ENCODE measurements around the gene ARL11.

The ARL11 gene

DNA sequence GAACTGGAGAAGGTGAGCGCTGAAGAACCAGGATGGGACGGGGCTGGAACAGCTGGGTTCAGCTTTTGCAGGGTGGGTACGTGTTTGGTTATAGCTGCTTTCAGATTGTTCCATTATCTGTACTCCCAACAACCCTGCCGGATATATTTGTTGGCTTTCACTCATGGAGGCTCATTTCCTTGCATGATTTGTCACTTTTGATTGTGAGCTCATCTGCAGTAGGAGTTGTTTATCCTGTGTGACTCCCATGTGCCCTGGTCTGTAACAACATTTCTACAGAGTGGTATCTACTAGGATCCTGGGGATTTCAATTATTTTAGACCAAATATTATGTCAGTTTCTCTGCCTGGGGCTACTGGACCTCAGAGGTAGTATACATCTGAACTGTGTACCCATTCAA lies 5.4 kb downstream of the ARL11 start:
- no peak overlapping the region for H3K27ac ChIP-seq (ENCODE audit: low read depth, low read length)
- no peaks in the 10 kb centered on the region for H3K36me3 ChIP-seq (ENCODE audit: control insufficient read depth, insufficient read depth, low read length)
- peaks cover 14% of the 10 kb centered on the region for H3K4me1 ChIP-seq (ENCODE audit: control insufficient read depth, insufficient read depth, low read length)
- no peak overlapping the region for H3K4me3 ChIP-seq (ENCODE audit: low read depth, low read length)
- H3K9ac ChIP-seq (ENCODE audit: low read length) = no peak overlapping the region
- H3K27me3 ChIP-seq (ENCODE audit: control insufficient read depth, insufficient read depth, low read length) = no peaks in the 10 kb centered on the region
- H3K9me3 ChIP-seq (ENCODE audit: control insufficient read depth, insufficient read depth, low read depth, low read length) = no peaks in the 10 kb centered on the region

DNA sequence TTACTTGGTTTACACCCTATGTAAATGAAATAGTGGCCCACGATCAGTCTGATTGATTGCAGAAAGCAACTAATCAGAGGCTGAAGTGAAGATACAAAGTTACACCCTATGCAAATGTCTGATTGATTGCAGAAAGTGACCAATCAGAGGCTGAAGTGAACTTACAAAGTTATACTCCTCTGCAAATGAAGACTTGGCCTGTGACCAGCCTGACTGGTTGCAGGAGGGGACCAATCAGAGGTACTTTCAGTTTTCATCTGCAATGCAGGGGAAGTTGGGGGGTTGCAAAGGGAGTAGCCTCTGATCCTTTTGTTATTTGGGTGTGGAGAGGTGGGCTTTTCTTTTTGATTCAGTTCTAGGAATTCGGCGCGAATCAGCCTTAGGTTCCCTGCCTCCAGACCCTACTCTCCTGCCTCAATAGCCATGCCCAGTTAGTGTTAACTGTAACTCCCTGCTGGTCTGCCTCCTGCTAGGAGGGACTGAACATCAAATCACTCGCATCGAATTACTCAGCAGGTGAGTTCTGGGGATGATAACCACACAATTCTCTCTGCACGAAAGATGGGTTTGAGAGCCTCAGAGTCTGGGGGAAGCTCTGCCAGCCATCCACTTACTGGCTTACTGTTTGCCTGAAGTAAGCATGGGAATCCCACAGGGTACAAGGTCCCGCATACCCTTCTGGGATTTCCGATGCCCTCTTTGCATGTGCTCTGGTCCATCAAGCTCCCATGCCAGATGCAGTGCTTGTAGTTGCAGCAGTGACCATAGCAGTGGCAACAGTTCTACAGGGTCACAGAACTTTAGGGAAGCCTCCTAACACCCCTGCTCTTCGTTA lies 7.5 kb downstream of the ARL11 start:
- no peaks in the 10 kb centered on the region for H3K9me3 ChIP-seq (ENCODE audit: control insufficient read depth, insufficient read depth, low read depth, low read length)
- no peak overlapping the region for H3K27ac ChIP-seq (ENCODE audit: low read depth, low read length)
- H3K36me3 ChIP-seq (ENCODE audit: control insufficient read depth, insufficient read depth, low read length) = no peaks in the 10 kb centered on the region
- H3K4me3 ChIP-seq (ENCODE audit: low read depth, low read length) = peak overlapping the region; percentile 57
- peaks cover 16% of the 10 kb centered on the region for H3K4me1 ChIP-seq (ENCODE audit: control insufficient read depth, insufficient read depth, low read length)
- H3K27me3 ChIP-seq (ENCODE audit: control insufficient read depth, insufficient read depth, low read length) = no peaks in the 10 kb centered on the region
- peak overlapping the region; percentile 6 for H3K9ac ChIP-seq (ENCODE audit: low read length)

DNA sequence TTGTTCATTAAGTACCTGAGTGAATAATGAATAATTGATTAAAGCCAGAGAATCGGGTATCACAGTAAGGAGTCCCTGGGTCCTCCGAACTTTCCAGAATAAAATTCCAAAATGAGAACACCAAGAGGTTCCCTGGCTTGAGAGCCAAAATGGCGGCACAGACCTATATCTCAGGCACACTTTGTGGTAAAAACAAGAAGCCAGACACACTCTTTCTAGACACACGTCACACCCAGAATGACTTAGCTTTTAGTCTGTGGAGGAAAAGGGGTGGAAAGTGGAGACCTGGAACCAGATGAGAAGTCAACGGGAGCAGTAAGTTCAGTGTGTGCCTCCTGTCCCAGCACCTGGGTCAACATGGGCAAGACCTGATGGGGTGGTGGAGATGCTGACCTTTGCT lies 8.4 kb downstream of the ARL11 start:
- Histone ChIP-seq H3K4me3 (ENCODE audit: low read depth, low read length) (peak overlapping the region; percentile 57; the same call in 1 of the 2 replicates), H3K27me3 (ENCODE audit: control insufficient read depth, insufficient read depth, low read length) (no peaks in the 10 kb centered on the region), H3K36me3 (ENCODE audit: control insufficient read depth, insufficient read depth, low read length) (no peaks in the 10 kb centered on the region), H3K9me3 (ENCODE audit: control insufficient read depth, insufficient read depth, low read depth, low read length) (no peaks in the 10 kb centered on the region), H3K4me1 (ENCODE audit: control insufficient read depth, insufficient read depth, low read length) (peaks cover 19% of the 10 kb centered on the region), H3K9ac (ENCODE audit: low read length) (no peak overlapping the region), H3K27ac (ENCODE audit: low read depth, low read length) (no peak overlapping the region)

DNA sequence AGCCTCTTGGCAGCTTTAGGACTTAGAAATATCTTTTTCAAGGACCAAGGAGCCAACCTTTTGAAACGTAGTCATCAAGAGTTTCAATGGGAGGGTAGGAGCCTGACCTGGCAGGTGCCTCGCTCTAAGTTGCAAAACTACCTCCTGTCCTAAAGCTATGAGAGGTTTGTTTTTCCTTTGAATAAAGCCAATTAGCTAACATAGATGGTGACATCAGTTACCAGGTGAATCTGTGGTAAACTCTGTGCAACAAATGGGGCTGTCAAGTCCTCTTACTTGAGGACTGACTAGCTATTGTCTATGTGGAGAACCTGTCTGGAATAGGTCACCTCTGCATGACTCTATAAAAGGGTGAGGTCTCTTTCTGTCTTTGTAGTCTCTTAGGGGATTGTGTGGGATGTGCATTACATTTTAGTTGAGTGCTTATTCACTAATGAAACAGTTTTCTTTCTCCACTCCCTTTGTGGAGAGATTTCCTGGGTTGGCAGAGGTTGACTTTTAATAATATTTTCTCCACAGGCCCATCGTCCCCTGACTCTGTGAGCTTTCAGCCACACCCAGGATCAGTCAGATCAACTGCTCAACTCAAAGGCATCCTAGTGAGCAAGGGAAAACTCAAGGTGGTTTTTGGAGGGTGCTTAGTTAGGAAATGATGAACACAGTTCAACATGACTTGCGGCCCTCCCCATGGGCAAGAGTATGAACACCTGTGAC lies 9.9 kb downstream of the ARL11 start:
- Histone ChIP-seq H3K4me3 (ENCODE audit: low read depth, low read length) (no peak overlapping the region), H3K9me3 (ENCODE audit: control insufficient read depth, insufficient read depth, low read depth, low read length) (no peaks in the 10 kb centered on the region), H3K36me3 (ENCODE audit: control insufficient read depth, insufficient read depth, low read length) (no peaks in the 10 kb centered on the region), H3K9ac (ENCODE audit: low read length) (no peak overlapping the region), H3K27me3 (ENCODE audit: control insufficient read depth, insufficient read depth, low read length) (no peaks in the 10 kb centered on the region), H3K27ac (ENCODE audit: low read depth, low read length) (no peak overlapping the region), H3K4me1 (ENCODE audit: control insufficient read depth, insufficient read depth, low read length) (peaks cover 19% of the 10 kb centered on the region)

DNA sequence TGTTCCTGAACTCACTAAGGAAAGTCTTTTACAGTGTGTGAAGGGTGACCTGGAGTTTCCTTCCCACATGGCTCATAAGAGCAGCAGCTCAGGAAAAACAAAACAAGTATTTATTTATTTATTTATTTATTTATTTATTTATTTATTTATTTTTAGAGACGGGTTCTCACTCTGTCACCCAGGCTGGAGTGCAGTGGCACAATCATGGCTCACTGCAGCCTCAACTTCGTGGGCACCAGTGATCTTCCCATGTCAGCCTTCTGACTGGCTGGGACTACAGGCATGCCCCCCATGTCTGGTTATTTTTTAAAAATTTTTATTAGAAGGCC lies 10.4 kb downstream of the ARL11 start:
- Histone ChIP-seq H3K4me1 (ENCODE audit: control insufficient read depth, insufficient read depth, low read length) (peaks cover 19% of the 10 kb centered on the region), H3K4me3 (ENCODE audit: low read depth, low read length) (no peak overlapping the region), H3K9me3 (ENCODE audit: control insufficient read depth, insufficient read depth, low read depth, low read length) (no peaks in the 10 kb centered on the region), H3K27ac (ENCODE audit: low read depth, low read length) (no peak overlapping the region), H3K27me3 (ENCODE audit: control insufficient read depth, insufficient read depth, low read length) (no peaks in the 10 kb centered on the region), H3K36me3 (ENCODE audit: control insufficient read depth, insufficient read depth, low read length) (no peaks in the 10 kb centered on the region), H3K9ac (ENCODE audit: low read length) (no peak overlapping the region)

DNA sequence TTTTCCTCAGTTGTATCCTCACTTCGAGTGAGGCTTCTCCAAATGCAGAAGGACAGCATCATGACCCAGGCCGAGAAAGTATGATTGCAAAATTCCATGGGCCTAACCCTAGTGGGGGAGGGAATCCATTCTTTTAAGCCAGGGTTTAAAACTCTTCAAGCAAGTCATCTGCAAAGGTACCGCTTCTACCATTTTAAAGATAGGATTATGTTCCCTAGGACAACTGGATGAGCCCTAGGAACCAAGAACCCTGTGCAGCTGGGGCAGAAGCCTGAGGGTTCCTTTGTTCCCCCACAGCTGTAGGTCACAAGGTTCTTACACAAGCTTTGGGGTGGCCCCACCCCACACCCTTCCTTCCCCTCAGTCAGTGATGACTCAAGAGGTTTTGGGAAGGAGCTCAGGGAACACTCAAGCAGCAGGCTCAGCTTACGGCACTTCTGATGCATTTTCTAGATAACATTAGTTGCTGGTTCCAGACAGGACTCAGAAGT lies 13.5 kb downstream of the ARL11 start:
- Histone ChIP-seq H3K4me3 (ENCODE audit: low read depth, low read length) (no peak overlapping the region), H3K27ac (ENCODE audit: low read depth, low read length) (no peak overlapping the region), H3K9me3 (ENCODE audit: control insufficient read depth, insufficient read depth, low read depth, low read length) (no peaks in the 10 kb centered on the region), H3K9ac (ENCODE audit: low read length) (no peak overlapping the region), H3K36me3 (ENCODE audit: control insufficient read depth, insufficient read depth, low read length) (no peaks in the 10 kb centered on the region), H3K27me3 (ENCODE audit: control insufficient read depth, insufficient read depth, low read length) (no peaks in the 10 kb centered on the region), H3K4me1 (ENCODE audit: control insufficient read depth, insufficient read depth, low read length) (peaks cover 5% of the 10 kb centered on the region; the same call in 1 of the 2 replicates)

DNA sequence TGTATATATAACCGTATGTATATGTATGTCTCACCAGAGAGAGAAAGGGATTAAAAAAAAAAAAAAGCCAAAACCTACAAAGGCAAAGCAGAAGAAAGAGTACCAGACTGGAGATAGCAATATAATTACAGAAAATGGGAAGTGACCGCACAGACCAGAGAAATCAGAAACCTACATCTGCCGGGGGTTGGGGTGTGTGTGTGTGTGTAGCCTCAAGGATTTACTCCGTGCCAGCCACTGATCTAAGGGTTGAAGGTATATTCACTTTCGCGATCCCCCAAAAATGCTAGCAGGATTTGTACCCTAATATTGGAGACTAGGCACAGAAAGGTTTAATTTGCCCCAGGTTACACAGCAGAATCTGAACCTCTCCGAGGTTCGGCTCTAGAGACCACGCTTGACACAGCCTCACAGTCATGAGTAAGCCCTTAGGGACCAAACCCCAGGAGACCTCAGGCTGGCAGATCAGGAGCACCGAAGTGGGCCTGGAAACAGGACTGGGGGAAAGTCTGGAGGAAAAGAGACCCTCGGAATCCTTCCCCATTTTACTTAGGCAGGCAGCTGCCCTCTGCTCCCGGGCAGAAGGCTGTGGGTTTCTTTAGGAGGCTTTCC lies 14.8 kb downstream of the ARL11 start:
- no peak overlapping the region for H3K4me3 ChIP-seq (ENCODE audit: low read depth, low read length)

DNA sequence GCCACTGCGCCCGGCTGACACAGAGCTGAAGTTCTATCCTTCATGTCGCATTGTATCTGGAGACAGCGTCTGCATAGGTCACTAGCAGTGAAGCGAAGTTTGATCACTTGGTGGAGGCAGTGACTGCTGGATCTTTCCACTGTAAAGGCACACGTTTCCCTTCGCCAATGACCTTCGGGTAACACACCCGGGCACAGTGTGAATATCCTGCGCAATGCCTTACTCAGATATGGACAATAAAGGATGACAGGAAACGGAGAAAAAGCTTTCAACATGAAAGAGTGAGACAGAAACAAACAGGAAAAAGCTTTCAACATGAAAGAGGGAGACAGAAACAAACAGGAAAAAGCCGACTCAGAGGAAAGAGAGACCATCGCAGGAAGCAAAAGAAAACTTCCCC lies 17.1 kb downstream of the ARL11 start:
- Histone ChIP-seq H3K9me3 (ENCODE audit: control insufficient read depth, insufficient read depth, low read depth, low read length) (no peaks in the 10 kb centered on the region), H3K4me1 (ENCODE audit: control insufficient read depth, insufficient read depth, low read length) (peaks cover 5% of the 10 kb centered on the region; the same call in 1 of the 2 replicates), H3K27me3 (ENCODE audit: control insufficient read depth, insufficient read depth, low read length) (no peaks in the 10 kb centered on the region)

More for the DNA sequence above, 14.8 kb downstream of the ARL11 start:
- H3K4me1 ChIP-seq (ENCODE audit: control insufficient read depth, insufficient read depth, low read length) = peaks cover 5% of the 10 kb centered on the region; the same call in 1 of the 2 replicates
- no peak overlapping the region for H3K27ac ChIP-seq (ENCODE audit: low read depth, low read length)
- H3K9me3 ChIP-seq (ENCODE audit: control insufficient read depth, insufficient read depth, low read depth, low read length) = no peaks in the 10 kb centered on the region
- no peaks in the 10 kb centered on the region for H3K27me3 ChIP-seq (ENCODE audit: control insufficient read depth, insufficient read depth, low read length)
- H3K36me3 ChIP-seq (ENCODE audit: control insufficient read depth, insufficient read depth, low read length) = no peaks in the 10 kb centered on the region
- no peak overlapping the region for H3K9ac ChIP-seq (ENCODE audit: low read length)

DNA sequence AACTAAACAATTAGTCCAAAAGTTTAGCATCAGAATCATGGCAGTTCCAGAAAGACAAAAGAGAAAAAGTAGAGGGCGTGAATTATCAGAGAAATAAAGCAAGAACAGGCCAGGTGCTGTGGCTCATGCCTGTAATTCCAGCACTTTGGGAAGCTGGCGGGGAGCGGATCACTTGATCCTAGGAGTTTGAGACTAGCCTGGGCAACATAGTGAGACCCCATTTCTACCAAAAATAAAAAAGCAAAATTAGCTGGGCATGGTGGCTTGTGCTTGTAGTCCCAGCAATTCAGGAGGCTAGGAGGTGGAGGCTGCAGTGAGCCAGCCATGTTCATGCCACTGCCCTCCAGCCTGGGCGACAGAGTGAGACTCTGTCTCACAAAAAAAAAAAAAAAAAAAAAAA lies 18.4 kb downstream of the ARL11 start:
- Histone ChIP-seq H3K36me3 (ENCODE audit: control insufficient read depth, insufficient read depth, low read length) (no peaks in the 10 kb centered on the region), H3K4me3 (ENCODE audit: low read depth, low read length) (no peak overlapping the region), H3K9me3 (ENCODE audit: control insufficient read depth, insufficient read depth, low read depth, low read length) (no peaks in the 10 kb centered on the region), H3K9ac (ENCODE audit: low read length) (no peak overlapping the region), H3K4me1 (ENCODE audit: control insufficient read depth, insufficient read depth, low read length) (no peaks in the 10 kb centered on the region; the same call in 1 of the 2 replicates), H3K27ac (ENCODE audit: low read depth, low read length) (no peak overlapping the region), H3K27me3 (ENCODE audit: control insufficient read depth, insufficient read depth, low read length) (no peaks in the 10 kb centered on the region)

More for the DNA sequence above, 17.1 kb downstream of the ARL11 start:
- H3K27ac ChIP-seq (ENCODE audit: low read depth, low read length) = no peak overlapping the region
- no peak overlapping the region for H3K4me3 ChIP-seq (ENCODE audit: low read depth, low read length)
- H3K9ac ChIP-seq (ENCODE audit: low read length) = no peak overlapping the region
- H3K36me3 ChIP-seq (ENCODE audit: control insufficient read depth, insufficient read depth, low read length) = no peaks in the 10 kb centered on the region

DNA sequence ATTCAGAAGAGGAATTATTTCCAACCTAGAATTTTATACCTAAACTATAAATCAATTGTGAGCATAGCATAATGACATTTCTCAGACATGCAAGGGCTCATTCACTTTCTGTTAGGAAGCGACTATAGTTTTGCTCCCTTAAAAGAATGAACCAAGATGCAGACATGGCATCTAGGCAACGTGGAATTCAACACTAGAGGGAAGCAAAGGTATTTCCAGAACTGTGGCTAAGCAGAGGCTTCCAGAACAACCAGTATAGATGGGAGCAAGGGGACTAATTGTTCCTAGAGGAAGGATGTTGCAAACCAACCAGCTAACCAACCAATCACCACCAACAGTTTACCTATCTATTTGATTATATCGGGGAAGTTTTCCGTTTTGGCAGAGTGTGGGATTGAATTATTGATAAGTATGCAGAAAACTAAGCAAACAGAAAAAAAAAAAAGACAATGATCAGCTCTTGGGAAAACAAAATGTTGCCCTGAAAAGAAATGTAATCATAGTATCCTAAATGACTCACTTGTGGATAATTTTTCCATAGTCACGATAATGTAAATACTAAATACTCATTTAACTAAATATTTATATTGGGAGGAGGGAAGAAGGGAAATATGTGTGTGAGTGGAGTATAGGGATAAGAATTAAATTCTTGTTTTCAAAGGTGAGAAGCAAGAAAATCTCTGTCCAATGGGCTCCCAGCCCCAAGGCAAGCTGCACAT lies 21.1 kb downstream of the ARL11 start:
- H3K4me1 ChIP-seq (ENCODE audit: control insufficient read depth, insufficient read depth, low read length) = no peaks in the 10 kb centered on the region
- no peak overlapping the region for H3K4me3 ChIP-seq (ENCODE audit: low read depth, low read length)
- H3K9ac ChIP-seq (ENCODE audit: low read length) = no peak overlapping the region
- H3K36me3 ChIP-seq (ENCODE audit: control insufficient read depth, insufficient read depth, low read length) = no peaks in the 10 kb centered on the region
- H3K9me3 ChIP-seq (ENCODE audit: control insufficient read depth, insufficient read depth, low read depth, low read length) = no peaks in the 10 kb centered on the region
- H3K27ac ChIP-seq (ENCODE audit: low read depth, low read length) = no peak overlapping the region
- H3K27me3 ChIP-seq (ENCODE audit: control insufficient read depth, insufficient read depth, low read length) = no peaks in the 10 kb centered on the region

All from HUES6 (cell line).